NCI-H748 (cell line): Measurements from ENCODE around the gene RGS9.
"Not testable (repeated sequence)": the region's sequence is repeated elsewhere in the genome, so short reads cannot be mapped to it uniquely, and the experiment has no call there.

Experiments used
- DNase-seq: peaks from one replicate; lab custom pipeline; 2025; ENCODE audit not compliant: unreplicated experiment; lab: John Stamatoyannopoulos, UW

RGS9 gene

DNA sequence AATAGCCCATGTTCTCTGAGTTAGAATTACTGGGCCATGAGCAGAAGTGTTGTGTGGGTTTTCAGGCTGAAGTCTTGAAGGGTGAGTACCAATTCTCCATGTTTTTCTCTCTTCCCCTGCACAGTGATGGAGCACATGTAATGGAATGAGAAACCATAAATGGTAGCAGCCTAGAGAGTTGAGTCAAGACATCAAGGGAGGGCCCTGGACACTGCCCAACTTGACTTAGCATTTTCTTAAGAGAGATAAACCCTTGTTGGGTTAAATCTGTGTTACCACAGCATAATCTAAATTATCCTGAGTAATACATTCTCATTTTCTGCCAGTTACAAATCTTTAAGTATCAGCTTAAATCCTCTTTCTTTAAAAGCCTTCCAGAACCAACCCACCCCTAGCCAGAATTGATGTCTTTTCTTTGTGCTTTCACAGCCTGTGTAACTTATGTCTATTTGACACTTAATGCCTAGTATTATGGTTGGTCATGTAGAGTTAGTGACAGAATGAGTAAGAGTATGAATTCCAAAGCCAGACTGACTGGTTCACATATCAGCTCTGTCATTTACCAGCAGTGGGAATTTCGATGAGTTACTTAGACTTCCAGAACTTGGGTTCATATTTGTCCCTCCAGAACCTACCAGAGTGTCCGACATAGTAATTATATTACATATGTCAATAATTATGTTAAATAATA is 27.0 kb upstream of the RGS9 start:
- no peak for DNase-seq

- no peak for DNase-seq
Measured at GRCh38 chr17:65115839-65116238, 21.3 kb upstream of the RGS9 start.

DNA sequence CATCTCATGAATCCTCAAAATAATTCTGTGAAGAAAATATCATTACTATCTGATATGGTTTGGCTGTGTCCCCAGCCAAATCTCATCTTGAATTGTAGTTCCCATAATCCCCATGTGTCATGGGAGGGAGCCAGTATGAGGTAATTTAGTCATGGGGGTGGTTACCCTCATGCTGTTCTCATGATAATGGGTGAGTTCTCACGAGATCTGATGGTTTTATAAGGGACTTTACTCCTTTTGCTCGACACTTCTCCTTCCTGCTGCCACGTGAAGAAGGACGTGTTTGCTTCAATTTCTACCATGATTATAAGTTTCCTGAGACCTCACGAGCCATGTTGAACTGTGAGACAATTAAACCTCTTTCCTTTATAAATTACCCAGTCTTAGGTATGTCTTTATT is 20.7 kb upstream of the RGS9 start:
- not testable (repeated sequence) for DNase-seq

- DNase-seq: no peak
Measured at GRCh38 chr17:65117384-65118035, 19.7 kb upstream of the RGS9 start.

DNA sequence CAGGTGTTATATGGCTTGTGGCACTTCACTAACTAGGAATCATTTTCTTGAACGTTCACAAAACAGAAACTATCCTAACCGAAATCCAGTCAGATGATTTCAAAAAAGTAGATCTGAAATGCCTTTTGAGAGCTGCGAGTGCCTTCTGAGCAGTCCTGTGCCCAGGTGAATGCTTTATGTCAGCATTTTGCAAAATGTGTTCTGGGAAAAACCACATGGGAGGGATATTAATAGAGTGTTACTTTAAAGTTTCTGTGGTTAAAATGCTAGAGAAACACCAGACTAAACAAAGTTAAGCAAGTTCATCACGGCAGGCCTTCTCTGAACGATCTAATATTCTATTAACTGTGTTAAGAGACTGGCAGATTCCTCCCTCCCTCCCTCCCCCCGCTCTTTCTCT is 15.8 kb upstream of the RGS9 start:
- DNase-seq: no peak

DNA sequence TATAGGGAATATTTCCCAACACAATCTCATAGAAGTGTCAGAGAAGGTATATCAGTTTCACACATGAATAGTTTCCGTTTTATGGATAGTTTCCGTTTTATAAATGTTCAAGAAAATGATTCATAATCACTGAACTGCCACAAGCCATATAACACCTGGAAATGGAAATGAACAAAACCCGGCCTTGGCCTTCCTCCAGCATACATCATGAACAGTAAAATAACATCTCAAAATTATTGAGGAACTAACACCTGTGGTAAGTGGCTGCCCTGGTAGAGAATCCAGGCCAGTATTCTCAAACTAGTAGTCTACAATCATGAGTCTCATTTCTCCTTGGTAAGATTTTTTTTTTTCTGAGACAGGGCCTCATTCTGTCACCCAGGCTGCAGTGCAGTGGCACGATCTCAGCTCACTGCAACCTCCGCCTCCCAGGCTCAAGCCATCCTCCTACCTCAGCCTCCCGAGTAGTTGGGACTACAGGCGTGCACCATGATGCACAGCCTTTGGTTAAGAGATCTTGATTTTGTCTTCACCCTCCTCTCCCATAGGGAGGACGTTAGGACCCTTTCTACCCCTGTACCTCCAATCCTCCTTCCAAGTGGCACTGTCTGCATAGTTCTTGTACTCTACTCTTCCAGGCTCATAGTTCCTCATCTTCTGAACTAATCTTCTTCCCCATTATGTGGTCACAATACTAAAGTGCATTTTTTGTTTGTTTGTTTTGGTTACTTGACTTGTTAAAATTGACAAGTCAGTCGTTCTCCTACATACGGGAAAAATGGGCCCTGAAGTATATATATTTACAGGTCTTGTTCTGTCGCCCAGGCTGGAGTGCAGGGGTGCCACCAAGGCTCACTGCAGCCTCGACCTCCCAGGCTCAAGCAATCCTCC is 15.0 kb upstream of the RGS9 start:
- DNase-seq: no peak

GRCh38 chr17:65122836-65123756 is 14.1 kb upstream of the RGS9 start:
- peak; percentile 92 for DNase-seq

DNA sequence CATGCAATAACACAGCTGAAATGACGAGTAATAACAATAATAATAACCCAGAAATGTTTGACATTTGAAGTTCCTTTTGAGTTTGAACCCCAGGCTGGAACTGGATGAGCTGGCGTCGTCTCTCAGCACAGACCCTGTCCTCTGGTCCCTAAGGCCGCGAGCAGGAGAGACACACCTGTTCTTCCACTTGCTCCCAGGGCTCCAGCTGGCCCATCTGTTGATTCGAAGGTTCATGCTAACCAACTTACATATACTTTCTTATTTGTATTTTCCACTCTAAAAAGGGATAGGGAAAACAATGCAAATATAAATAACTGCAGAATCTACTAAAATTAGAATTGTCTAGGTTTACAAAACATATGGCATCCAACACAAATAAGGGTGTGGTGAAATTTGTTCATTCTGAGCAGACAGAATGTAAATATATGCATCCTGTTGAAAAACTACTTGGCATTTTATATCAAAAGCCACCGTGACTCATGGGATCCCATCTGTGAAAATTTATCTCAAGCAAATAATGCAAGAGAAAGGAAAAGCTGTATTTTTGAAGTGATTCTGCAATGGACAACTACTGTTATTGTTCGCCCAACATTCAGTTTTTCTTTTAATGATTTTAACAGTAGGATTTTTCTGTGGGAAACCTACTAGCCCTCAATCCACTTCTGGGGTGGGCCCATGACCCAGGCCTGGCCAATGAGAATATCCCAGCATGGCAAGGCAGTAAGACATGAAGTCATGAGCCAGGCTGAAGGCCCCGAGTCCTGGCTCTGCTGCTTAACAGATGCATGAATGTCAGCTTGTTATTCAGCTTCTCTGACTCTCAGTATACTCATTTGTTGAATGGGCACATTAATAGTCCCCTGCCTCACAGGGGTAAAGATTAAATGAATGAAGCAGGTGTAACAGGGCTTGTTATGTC is 13.2 kb upstream of the RGS9 start:
- DNase-seq: peak; percentile 58

- no peak for DNase-seq
Measured at GRCh38 chr17:65130832-65131231, 6.3 kb upstream of the RGS9 start.

DNA sequence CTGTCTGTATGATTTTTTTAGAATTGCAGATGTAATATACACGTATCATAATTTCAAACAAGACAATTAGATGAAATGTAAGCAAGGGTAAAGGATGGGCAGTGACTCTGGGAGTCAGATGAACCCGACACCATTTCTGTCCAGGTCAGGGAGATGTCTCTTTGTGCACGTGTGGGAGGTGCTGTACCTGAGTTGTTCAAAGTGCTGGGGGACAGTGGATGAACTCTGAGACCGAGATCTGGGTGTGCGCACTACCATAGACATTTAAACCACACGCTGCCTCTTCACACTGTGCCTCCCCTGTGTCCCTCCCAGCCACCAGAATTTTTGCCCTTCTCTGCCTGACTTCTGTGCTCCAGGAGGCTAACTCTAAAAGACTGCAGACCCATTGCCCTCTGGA is 5.9 kb upstream of the RGS9 start:
- no peak for DNase-seq

DNA sequence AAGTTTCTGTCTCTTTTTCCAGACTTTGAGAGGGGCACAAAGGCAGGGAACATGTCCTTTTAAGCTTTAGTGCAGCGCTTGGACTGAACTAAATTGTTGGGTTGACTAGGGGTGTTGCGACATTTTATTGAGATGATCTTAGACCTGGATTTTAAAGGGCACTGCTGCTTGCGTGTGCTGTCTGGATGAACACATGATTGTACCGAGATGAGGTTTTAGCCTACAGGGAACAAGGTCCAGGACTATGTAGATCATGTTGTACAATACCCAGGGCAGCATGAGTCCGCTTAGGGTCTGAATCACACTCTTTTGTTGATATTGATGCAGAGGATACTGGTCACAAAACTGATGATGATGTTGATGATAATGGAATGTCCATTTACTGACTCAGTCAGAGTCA is 5.2 kb upstream of the RGS9 start:
- no peak for DNase-seq

- no peak for DNase-seq
Measured at GRCh38 chr17:65134035-65134434, 3.1 kb upstream of the RGS9 start.

GRCh38 chr17:65139101-65139764 is 2.1 kb downstream of the RGS9 start:
- DNase-seq: no peak

- no peak for DNase-seq
Measured at GRCh38 chr17:65142247-65142646, 5.1 kb downstream of the RGS9 start.

GRCh38 chr17:65143889-65144604 is 6.9 kb downstream of the RGS9 start:
- no peak for DNase-seq

DNA sequence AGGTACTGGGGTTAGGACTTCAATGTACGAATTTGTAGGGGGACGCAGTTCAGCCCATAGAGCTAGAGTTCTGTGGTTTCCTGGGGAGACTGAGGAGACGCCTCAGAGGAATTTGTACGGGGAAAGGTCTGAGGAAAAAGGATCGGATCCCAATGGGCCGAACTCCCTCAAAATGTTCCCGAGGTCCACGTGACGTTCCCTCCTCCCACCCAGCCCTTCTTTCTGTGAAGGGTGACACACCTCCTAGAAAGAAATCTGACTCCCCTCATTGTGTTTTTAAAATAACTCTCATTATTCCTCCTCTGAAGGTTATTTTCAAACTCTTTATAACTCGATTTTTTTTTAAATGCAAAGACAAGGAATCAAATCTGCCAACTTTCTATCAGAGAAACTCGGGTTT is 8.6 kb downstream of the RGS9 start:
- no peak for DNase-seq

GRCh38 chr17:65147955-65148354 is 10.8 kb downstream of the RGS9 start:
- DNase-seq: no peak

DNA sequence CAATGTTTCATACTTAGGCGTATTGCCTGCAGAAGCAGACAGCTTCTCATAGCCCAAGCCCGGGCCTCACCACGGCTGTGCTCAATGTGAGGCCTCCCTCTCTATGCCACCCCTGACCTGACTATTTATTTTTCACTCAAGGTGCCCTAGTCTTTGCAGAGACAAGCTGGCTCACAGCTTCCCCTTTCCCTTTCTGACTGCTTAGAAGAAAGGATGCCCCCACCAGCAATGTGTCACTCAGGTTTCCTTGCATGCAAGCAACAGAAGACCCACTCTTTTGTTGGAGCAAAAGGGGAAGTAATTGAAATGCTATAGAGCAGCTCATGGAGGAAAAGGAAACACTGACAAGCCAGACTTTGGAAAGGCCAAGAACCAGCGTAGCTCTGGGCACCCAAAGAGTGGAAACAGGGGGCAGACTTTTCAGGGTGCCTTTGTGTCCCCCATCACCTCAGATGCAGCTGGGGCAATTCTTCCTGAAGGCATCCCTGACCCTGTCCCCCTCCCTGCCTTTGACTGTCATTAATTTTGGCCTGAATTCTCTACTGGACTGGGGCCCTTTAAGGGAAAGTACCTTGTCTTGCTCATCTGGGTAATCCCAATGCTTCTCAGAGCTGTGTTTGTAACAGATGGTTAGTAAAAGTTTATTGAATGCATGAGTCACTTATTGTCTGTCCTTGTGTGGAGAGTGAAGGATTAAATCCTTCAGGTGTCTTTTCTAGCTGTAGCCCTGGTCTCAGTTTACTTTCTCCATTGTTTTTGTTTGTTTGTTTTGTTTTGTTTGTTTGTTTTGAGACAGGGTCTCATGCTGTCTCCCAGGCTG is 17.8 kb downstream of the RGS9 start:
- DNase-seq: no peak
